ENCODE measurements around the gene DNAH17.

Gene DNAH17

GRCh38 chr17:78491236-78492115 lies 85.7 kb downstream of the DNAH17 start:
- no peak for DNase-seq

GRCh38 chr17:78490673-78491072 lies 86.5 kb downstream of the DNAH17 start:
- DNase-seq = no peak

GRCh38 chr17:78490156-78490555 lies 87.0 kb downstream of the DNAH17 start:
- no peak for DNase-seq

- no peak for DNase-seq
Observed at GRCh38 chr17:78488867-78489634, 88.1 kb downstream of the DNAH17 start.

GRCh38 chr17:78488156-78488555 lies 89.0 kb downstream of the DNAH17 start:
- DNase-seq = no peak

GRCh38 chr17:78486946-78487680 lies 90.1 kb downstream of the DNAH17 start:
- no peak for DNase-seq

- no peak for DNase-seq
Observed at GRCh38 chr17:78486228-78486802, 90.9 kb downstream of the DNAH17 start.

GRCh38 chr17:78485290-78486168 lies 91.7 kb downstream of the DNAH17 start:
- DNase-seq = no peak

- DNase-seq = peak; percentile 16
Observed at GRCh38 chr17:78484271-78485246, 92.6 kb downstream of the DNAH17 start.

- DNase-seq = no peak
Observed at GRCh38 chr17:78479369-78479768, 97.8 kb downstream of the DNAH17 start.

- DNase-seq = no peak
Observed at GRCh38 chr17:78478757-78479297, 98.4 kb downstream of the DNAH17 start.

GRCh38 chr17:78477913-78478756 lies 99.1 kb downstream of the DNAH17 start:
- no peak for DNase-seq

GRCh38 chr17:78476973-78477372 lies 100.2 kb downstream of the DNAH17 start:
- peak; percentile 3 for DNase-seq

- no peak for DNase-seq
Observed at GRCh38 chr17:78476149-78476548, 101.0 kb downstream of the DNAH17 start.

GRCh38 chr17:78475211-78475610 lies 102.0 kb downstream of the DNAH17 start:
- DNase-seq = no peak

- DNase-seq = no peak
Observed at GRCh38 chr17:78474614-78475146, 102.5 kb downstream of the DNAH17 start.

- no peak for DNase-seq
Observed at GRCh38 chr17:78473951-78474613, 103.1 kb downstream of the DNAH17 start.

Measured in NCI-H2029 (cell line).